Stimulated activated naive CD8-positive, alpha-beta T cell treated with anti-CD3 and anti-CD28 coated beads, Interleukin-15, Interleukin-2, amounts not matched to agents 100 ng/mL and 50 ng/mL, for 24 hours (primary cell): Measurements from ENCODE around the gene ARHGEF39.
A peak's percentile ranks its signal among the peaks of the same experiment; 100 is the strongest.

ENCODE experiments used
- H3K27ac Mint-ChIP-seq: one replicate; pipeline ENCODE4 v1.8.0; 2021; ENCODE audit warnings: mild to moderate bottlenecking, mixed read lengths
- H3K27me3 Mint-ChIP-seq: one replicate; pipeline ENCODE4 v1.8.0; 2021; ENCODE audit warnings: mixed read lengths
- H3K36me3 Mint-ChIP-seq: one replicate; pipeline ENCODE4 v1.8.0; 2021; ENCODE audit warnings: low read depth, mixed read lengths
- H3K4me1 Mint-ChIP-seq: one replicate; pipeline ENCODE4 v1.8.0; 2021; ENCODE audit warnings: low read depth, mixed read lengths
- H3K4me3 Mint-ChIP-seq: one replicate; pipeline ENCODE4 v1.8.0; 2021; ENCODE audit warnings: mild to moderate bottlenecking, mixed read lengths
- H3K9me3 Mint-ChIP-seq: one replicate; pipeline ENCODE4 v1.8.0; 2021; ENCODE audit warnings: mixed read lengths

Gene ARHGEF39

DNA sequence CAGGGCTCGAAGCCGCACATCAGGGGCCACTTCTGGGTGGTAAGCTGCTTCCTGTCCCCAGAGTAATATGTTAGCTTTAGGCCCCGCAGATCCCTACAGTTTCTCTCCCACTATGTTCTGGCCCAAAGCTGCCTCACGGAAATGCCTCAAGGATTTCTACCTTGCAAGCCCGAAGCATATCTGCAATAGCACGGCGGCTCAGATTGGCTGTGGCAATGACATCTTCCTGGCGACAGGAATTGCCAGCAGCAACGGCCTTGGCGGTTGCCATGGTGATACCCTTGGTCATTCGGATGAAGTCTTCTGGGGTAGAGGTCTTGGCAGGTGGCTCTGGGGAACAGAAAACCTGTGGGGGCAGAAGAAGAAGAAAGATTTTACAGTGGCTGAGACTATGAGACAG lies 35.0 kb upstream of the ARHGEF39 start:
- Mint-ChIP-seq H3K4me1 (peaks cover 9% of the 10 kb centered on the region), H3K9me3 (no peaks in the 10 kb centered on the region), H3K27me3 (no peaks in the 10 kb centered on the region), H3K27ac (no peak overlapping the region), H3K36me3 (peaks cover 50% of the 10 kb centered on the region), H3K4me3 (no peak overlapping the region)

DNA sequence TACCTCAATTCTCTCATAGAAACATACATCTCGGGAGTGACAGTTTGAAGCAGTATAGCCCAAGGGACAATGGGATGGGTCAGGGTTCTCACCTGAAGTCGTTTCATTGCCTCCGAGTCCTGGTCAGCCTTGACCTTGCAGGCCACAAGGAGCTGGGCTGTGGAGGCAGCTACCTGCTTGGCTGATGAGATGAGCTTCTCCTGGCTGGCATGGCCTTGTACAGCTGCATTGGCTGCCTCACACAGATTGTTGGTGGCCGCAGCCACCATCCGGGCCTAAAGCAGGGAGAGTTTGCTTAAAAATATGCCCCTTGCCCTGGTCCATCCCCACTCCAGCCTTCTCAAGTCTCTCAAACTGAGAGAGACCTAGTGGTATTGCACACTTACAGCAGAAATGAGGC lies 33.2 kb upstream of the ARHGEF39 start:
- Mint-ChIP-seq H3K9me3 (no peaks in the 10 kb centered on the region), H3K4me1 (peaks cover 9% of the 10 kb centered on the region), H3K36me3 (peaks cover 32% of the 10 kb centered on the region), H3K27me3 (no peaks in the 10 kb centered on the region), H3K27ac (no peak overlapping the region), H3K4me3 (no peak overlapping the region)

DNA sequence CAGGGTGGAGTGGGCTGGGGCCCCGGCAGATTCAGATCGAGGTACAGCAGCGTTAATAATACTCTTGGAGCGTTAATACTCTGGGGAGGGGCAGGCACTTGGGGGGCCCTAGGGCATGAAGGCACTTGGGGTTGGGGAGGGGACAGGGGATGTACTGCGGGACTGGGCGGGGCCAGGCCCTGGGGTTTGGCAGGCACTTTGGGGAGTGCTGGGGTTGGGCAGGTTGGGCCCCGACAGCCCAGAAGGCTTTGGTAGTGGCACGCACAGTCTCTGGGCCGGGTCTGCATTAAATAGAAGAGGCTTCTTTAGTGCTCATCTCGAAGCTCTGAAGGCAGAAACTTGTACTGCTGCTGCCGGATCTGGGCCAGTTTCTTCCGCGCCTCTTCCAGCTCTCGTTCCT lies 32.5 kb upstream of the ARHGEF39 start:
- no peak overlapping the region for H3K4me3 Mint-ChIP-seq
- H3K36me3 Mint-ChIP-seq = peaks cover 25% of the 10 kb centered on the region
- H3K27ac Mint-ChIP-seq = no peak overlapping the region
- no peaks in the 10 kb centered on the region for H3K27me3 Mint-ChIP-seq
- H3K9me3 Mint-ChIP-seq = no peaks in the 10 kb centered on the region
- peaks cover 9% of the 10 kb centered on the region for H3K4me1 Mint-ChIP-seq

DNA sequence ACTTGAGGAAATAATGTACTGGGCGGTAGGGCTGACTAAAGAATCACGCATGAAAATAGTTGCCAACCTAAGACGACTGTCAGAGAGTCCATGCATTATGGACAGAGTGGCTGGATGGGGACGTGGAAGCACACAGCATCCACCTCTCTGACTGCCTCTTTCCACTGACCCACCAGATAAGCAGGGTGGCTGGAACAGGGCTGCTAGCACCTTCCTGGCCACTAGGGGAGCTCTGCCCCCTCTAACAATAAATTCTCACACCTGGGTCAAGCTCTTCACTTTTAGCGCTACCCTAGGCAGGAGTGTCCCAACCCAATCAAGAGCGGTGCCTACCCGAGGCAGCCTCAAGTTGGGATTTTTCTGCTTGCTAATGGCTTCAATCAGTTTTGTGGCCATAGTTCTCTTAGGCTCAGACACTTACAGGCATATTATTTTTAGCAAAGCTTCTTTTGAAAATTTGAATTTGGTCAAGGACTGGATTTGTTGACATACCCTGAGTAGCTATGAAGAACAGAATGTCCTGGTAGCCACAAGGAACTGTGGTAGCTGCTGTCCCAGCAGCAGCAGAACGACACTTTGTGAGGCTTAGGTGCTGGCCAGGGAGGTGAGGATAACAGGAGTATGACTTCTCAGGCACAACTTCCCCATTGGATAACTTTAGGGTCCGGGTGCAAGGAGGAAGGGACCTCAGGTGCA lies 31.7 kb upstream of the ARHGEF39 start:
- no peaks in the 10 kb centered on the region for H3K27me3 Mint-ChIP-seq
- peaks cover 12% of the 10 kb centered on the region for H3K4me1 Mint-ChIP-seq
- H3K4me3 Mint-ChIP-seq = no peak overlapping the region
- H3K36me3 Mint-ChIP-seq = peaks cover 25% of the 10 kb centered on the region
- no peak overlapping the region for H3K27ac Mint-ChIP-seq
- H3K9me3 Mint-ChIP-seq = no peaks in the 10 kb centered on the region

DNA sequence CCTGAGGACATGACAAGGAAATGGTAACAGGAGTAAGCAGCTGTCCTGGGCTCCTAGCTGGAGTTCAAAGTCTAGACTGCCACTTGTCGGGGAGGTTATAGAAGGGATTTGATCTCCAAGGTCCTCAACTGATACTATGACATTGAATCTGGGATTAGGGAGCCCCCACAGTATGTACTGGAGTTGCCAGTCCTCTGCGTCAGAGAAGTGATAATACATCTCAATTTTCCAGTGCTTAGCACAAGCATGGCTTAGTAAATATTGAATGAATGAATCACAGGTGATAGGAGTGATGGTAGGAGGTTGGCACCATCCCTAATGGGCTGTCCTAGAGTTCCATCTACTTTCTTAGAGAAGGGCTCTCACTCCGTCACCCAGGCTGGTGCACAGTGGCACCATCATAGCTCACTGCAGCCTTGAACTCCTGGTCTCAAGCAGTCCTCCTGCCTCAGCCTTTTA lies 31.0 kb upstream of the ARHGEF39 start:
- H3K36me3 Mint-ChIP-seq = peaks cover 25% of the 10 kb centered on the region
- H3K4me3 Mint-ChIP-seq = no peak overlapping the region
- no peaks in the 10 kb centered on the region for H3K27me3 Mint-ChIP-seq
- no peaks in the 10 kb centered on the region for H3K9me3 Mint-ChIP-seq
- no peak overlapping the region for H3K27ac Mint-ChIP-seq
- peaks cover 19% of the 10 kb centered on the region for H3K4me1 Mint-ChIP-seq

DNA sequence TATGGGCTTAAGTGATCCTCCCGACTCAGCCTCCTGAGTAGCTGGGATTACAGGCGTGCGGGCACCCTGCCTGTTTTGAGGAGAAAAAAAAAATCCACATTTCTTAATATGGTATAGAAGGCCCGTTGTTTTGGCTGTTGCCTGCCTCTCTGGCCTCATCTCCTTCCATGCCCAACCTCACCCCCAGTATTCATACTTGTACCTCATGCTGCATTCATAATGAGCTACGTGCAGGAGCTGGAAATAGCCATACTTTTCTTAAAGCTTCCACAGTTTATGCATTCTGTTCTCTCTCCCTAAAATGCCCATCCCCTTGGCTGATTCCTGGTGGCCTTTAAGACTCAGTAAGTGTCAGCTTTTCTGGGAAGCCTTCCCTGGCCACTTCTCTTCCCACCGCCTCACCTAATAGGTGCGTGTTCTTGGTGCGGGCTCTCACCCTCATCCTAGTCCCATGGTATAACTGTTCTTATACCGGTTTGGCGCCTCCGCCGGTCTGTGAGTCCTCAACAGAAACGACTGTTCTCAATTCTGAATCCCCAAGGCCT lies 26.8 kb upstream of the ARHGEF39 start:
- H3K9me3 Mint-ChIP-seq = no peaks in the 10 kb centered on the region
- no peaks in the 10 kb centered on the region for H3K27me3 Mint-ChIP-seq
- H3K27ac Mint-ChIP-seq = peak overlapping the region; percentile 81
- peaks cover 6% of the 10 kb centered on the region for H3K36me3 Mint-ChIP-seq
- peak overlapping the region; percentile 8 for H3K4me3 Mint-ChIP-seq
- peaks cover 38% of the 10 kb centered on the region for H3K4me1 Mint-ChIP-seq

GRCh38 chr9:35691334-35691650 lies 26.3 kb upstream of the ARHGEF39 start:
- Mint-ChIP-seq H3K27ac (peak overlapping the region; percentile 81), H3K27me3 (no peaks in the 10 kb centered on the region), H3K4me1 (peaks cover 33% of the 10 kb centered on the region), H3K4me3 (peak overlapping the region; percentile 78), H3K36me3 (peaks cover 1% of the 10 kb centered on the region), H3K9me3 (no peaks in the 10 kb centered on the region)

GRCh38 chr9:35690614-35691333 lies 25.8 kb upstream of the ARHGEF39 start:
- H3K27me3 Mint-ChIP-seq = no peaks in the 10 kb centered on the region
- peaks cover 32% of the 10 kb centered on the region for H3K4me1 Mint-ChIP-seq
- peak overlapping the region; percentile 81 for H3K27ac Mint-ChIP-seq
- no peaks in the 10 kb centered on the region for H3K36me3 Mint-ChIP-seq
- no peaks in the 10 kb centered on the region for H3K9me3 Mint-ChIP-seq
- H3K4me3 Mint-ChIP-seq = peak overlapping the region; percentile 78

DNA sequence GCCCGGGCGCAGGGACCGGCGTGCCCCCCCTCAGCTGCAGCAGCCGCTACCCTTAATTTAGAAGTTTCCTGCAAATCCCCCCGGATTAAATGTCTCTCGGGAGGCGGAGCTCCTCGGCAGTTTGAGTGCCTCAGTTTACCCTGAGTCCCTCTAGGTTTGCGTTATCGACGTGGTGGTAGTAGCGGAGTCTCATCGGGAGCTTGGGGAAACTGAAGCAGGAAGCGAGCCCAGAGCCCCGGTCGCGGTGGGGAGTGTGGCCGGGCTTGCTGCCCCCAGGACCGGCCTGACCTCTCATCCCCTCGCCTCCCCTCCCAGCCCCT lies 25.3 kb upstream of the ARHGEF39 start:
- Mint-ChIP-seq H3K4me3 (peak overlapping the region; percentile 74), H3K27ac (peak overlapping the region; percentile 79), H3K36me3 (no peaks in the 10 kb centered on the region), H3K4me1 (peaks cover 32% of the 10 kb centered on the region), H3K9me3 (no peaks in the 10 kb centered on the region), H3K27me3 (no peaks in the 10 kb centered on the region)

- peak within 1 kb of the TSS; percentile 81 for H3K27ac Mint-ChIP-seq
These were observed 24.7 kb upstream of the ARHGEF39 start, which contains the start of gene TPM2 for GRCh38 chr9:35689542-35690293. Gene TPM2 (minus strand): TSS chr9:35689925. CDS start chr9:35689817, 108 bp downstream.

GRCh38 chr9:35688558-35689541 lies 23.9 kb upstream of the ARHGEF39 start:
- H3K4me3 Mint-ChIP-seq = peak overlapping the region; percentile 47
- H3K27ac Mint-ChIP-seq = peak overlapping the region; percentile 45
- H3K9me3 Mint-ChIP-seq = no peaks in the 10 kb centered on the region
- no peaks in the 10 kb centered on the region for H3K27me3 Mint-ChIP-seq
- peaks cover 32% of the 10 kb centered on the region for H3K4me1 Mint-ChIP-seq
- H3K36me3 Mint-ChIP-seq = no peaks in the 10 kb centered on the region

More at GRCh38 chr9:35689542-35690293, 24.7 kb upstream of the ARHGEF39 start, which contains the start of gene TPM2:
- H3K4me1 Mint-ChIP-seq = peaks cover 32% of the 10 kb centered on the region
- no peaks in the 10 kb centered on the region for H3K27me3 Mint-ChIP-seq
- no peaks in the 10 kb centered on the region for H3K9me3 Mint-ChIP-seq
- H3K36me3 Mint-ChIP-seq = no peaks in the 10 kb centered on the region
- H3K4me3 Mint-ChIP-seq = peak within 1 kb of the TSS; percentile 78

GRCh38 chr9:35687972-35688557 lies 23.1 kb upstream of the ARHGEF39 start:
- Mint-ChIP-seq H3K27ac (no peak overlapping the region), H3K27me3 (no peaks in the 10 kb centered on the region), H3K36me3 (no peaks in the 10 kb centered on the region), H3K4me3 (no peak overlapping the region), H3K9me3 (no peaks in the 10 kb centered on the region), H3K4me1 (peaks cover 32% of the 10 kb centered on the region)

- no peaks in the 10 kb centered on the region for H3K9me3 Mint-ChIP-seq
- no peaks in the 10 kb centered on the region for H3K36me3 Mint-ChIP-seq
- no peak overlapping the region for H3K27ac Mint-ChIP-seq
- H3K4me3 Mint-ChIP-seq = no peak overlapping the region
- H3K4me1 Mint-ChIP-seq = peaks cover 32% of the 10 kb centered on the region
- H3K27me3 Mint-ChIP-seq = no peaks in the 10 kb centered on the region
These were observed 22.3 kb upstream of the ARHGEF39 start for GRCh38 chr9:35687306-35687705.
